ENCODE data around the gene OAS2.
A peak's percentile ranks its signal among the peaks of the same experiment; 100 is the strongest.

Gene OAS2

DNA sequence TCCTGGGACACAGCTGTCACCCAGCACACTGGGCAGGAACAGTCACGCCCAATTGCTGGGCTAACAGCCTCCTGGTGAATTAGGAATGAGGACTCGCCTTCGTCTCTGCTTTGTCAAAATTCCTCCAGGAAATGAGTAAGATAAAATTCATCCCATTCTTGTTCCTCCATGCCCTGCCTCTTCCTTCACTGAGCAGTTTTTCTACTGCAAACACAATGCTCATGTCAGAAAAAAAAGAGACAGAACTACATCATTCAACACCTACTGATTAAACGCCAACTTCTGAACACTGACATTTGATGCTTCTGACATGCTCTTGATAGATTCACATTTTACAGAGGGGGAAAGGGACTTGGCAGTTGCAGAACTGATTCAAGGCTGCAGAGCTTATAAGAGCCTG lies 40.7 kb downstream of the OAS2 start:
- DNase-seq (ENCODE audit: low read depth): no peak

DNA sequence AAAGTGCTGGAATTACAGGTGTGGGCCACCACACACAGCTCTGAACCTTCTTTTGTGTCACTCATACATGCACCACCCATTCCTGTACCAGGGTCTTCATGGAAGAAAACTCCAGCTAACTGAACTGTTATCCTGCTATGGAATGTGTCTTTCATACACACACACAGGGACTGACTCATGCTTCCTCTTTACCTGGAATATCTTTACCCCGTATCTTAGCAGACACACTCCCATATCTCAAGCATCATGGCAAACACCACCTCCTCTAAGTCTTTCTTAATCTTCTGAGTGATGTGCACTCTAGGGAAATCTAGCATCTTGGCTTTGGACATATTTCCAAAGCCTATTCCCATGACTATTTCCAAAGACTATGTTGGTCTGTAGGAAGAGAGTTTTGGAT lies 43.2 kb downstream of the OAS2 start:
- DNase-seq (ENCODE audit: low read depth): no peak

DNA sequence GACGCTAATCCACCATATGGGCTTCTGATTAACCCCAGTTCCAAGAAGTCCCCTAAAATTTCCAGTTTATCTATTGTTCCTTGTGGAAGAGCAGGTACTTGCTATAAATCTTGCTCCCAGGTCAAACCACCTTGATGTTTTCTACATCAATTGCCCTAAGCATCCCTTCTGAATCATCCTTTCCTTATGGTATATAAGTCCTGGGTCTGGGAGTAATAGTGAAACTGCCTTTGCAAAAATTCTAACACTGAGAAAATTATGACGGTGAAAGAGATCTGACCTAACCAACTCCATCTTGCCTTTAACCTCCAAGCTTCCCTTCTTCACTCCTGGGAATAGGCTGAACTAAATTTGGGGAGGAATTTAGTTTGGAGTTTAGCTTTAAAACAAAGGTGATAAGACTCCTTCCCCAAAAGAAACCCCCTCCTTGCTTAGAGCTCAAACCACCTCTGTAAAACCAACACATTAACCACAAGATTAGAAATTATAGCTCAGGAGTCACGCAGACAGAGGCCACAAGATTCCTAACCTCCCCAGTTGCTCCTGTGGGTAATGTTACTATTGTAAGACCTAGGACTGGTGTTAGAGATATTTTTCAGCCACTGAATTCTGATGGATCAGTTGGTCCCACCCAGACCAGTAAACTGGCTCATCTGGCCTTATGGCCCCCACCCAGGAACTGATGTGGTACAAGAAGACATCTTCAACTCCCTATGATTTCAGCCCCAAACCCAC lies 44.4 kb downstream of the OAS2 start:
- no peak for DNase-seq (ENCODE audit: low read depth)

DNA sequence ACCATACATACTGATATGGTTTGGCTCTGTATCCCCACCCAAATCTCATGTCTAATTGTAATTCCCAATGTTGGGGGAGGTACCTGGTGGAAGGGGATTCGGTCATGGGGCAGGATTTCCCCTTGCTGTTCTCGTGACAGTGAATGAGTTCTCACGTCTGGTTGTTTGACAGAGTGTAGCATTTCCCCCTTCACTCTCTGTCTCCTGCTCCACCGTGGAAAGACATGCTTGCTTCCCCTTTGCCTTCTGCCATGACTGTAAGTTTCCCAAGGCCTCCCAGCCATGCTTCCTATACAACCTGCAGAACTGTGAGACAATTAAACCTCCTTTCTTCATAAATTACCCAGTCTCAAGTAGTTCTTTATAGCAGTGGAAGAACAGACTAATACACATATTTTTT lies 49.4 kb downstream of the OAS2 start:
- no peak for DNase-seq (ENCODE audit: low read depth)

DNA sequence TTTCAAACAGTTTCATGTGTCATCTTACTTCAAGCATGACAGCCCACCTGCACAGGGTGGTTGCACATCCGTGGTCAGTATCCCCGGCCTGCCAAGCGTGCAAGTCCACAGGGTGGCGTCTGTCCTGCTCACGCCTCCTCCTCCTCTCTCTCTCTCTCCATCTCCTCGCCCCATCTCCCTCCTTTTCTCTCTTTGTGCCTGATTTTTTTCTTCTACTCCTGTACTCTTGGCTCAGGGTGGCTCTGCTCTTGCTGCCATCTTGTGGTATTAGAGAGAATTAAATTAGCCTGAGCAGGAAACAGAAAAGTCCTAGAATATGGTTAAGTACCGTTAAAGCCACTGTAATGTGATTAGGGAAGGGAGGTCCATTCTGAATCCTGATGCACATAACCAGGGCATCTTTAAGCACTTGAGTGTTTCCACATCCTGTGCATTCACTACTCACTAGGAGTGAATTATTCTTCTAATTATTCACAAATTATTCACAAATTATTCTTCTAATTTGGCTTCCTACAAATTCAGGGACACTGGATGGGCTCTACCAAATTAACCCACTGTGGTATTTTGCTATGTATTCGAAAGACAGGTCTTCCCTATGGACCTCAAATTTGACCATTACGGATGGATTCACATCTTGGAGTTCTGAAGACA lies 52.7 kb downstream of the OAS2 start:
- DNase-seq (ENCODE audit: low read depth): no peak

DNA sequence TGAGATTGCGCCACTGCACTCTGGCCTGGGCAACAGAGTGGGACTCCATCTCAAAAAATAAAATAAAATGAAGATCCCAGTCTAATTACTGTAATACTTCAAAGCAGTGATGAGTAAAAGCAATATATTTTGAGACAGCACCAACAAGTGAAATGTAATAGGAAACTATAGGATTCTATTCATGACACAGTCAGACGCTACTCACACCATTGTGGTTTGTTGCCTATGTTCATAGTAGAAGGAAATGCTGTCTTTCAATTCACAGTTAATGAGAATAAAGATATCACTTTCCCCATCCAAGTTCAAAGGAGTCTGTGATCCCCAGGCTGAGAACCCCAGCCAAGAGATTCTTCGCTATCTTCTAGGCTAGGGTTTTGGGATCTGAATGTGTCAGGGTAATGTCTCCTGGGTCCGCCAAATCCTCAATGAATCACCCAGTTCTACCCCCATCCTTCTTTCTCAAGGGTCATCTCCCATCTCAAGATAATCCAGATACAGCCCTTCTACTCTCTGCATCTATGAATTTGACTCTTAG lies 61.7 kb downstream of the OAS2 start:
- DNase-seq (ENCODE audit: low read depth): no peak

DNA sequence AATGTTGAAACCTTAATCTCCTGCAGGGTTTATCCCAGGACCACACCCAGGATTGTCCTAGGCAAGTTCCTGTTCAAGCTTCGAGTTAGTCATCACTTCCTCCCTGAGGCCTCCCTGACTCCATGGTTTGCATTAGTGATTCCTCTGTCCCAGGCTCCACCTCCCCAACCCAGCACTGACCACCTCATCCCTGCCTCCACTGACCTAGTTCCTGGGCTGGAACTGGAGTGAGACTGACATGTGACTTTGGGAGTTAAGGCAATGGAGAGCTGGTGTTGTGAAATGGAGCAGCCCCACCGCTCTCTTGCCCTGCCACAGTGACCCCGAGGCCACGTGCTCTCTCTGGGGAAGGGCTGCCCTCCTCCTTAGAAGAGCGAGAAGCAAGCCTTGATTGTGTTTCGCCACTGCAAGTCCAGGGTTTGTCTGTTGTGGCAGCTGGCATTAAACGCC lies 62.4 kb downstream of the OAS2 start:
- DNase-seq (ENCODE audit: low read depth): no peak

DNA sequence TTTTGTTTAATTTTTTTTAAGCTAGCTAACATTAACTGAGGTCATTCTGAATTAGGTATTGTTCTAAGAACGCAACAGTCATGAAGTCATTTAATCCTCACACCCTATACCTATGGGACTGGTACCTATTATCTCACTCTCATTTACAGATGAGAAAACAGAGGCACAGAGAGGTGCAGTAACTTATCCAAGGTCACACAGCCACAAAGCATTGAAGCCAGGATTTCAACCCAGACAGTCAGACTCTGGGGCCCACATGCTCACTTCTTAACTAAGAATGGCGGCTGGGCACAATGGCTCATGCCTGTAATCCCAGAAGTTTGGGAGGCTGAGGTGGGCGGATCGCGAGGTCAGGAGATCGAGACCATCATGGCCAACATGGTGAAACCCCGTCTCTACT lies 63.2 kb downstream of the OAS2 start:
- DNase-seq (ENCODE audit: low read depth): no peak

DNA sequence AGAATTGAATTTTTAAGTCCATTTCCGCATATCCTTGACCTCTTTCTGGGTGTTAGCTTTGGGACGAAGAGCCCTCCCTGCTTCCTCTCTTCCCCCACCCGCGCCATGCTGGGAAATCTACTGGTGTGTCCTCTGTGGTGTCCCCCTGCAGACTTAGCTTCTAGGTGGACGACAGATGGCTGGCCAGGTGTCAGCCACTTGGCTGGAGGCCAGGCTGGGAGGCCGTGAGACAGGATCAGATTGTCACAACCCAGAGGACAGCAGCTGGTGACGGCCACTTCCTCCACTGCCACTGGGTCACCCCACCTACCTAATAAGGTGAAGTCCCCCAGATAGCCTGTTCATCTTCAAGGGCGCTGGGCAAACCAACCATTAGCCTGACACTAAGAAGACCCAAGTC lies 64.9 kb downstream of the OAS2 start:
- DNase-seq (ENCODE audit: low read depth): no peak

DNA sequence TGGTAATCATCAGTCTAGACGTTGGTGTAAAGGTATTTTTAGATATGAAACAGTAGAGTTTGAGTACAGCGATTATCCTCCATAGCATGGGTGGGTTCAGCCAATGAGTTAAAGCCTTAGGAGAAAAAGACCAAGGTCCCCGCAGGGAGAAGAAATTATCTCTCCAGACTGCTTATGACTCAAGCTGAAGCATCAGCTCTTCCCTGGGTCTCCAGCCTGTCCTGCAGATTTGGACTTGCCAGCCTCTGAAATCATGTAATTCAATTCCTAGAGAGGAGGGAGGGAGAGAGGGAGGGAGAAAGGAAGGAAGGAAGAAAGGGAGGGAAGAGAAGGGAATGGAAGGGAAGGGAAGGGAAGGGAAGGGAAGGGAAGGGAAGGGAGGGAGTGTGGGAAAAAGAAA lies 66.2 kb downstream of the OAS2 start:
- DNase-seq (ENCODE audit: low read depth): no peak

DNA sequence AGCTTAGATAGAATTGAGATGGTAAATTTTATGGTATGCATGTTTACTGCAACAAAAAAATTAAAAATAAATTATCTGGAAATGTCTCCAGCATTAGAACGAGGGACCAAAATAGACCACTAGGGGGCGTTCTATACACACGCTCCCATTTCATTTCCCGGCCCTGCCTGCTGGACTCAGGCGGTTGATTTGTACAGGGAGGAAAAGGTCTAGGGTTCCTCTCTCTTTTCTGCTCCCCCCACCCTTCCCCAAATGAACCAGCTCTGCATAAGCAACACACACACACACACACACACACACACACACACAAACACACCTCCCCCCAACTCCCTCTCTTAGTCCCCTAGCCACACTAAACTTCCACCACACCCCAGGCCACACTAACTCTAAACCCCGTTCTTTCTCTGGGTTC lies 70.4 kb downstream of the OAS2 start:
- peak; percentile 51 for DNase-seq (ENCODE audit: low read depth)

DNA sequence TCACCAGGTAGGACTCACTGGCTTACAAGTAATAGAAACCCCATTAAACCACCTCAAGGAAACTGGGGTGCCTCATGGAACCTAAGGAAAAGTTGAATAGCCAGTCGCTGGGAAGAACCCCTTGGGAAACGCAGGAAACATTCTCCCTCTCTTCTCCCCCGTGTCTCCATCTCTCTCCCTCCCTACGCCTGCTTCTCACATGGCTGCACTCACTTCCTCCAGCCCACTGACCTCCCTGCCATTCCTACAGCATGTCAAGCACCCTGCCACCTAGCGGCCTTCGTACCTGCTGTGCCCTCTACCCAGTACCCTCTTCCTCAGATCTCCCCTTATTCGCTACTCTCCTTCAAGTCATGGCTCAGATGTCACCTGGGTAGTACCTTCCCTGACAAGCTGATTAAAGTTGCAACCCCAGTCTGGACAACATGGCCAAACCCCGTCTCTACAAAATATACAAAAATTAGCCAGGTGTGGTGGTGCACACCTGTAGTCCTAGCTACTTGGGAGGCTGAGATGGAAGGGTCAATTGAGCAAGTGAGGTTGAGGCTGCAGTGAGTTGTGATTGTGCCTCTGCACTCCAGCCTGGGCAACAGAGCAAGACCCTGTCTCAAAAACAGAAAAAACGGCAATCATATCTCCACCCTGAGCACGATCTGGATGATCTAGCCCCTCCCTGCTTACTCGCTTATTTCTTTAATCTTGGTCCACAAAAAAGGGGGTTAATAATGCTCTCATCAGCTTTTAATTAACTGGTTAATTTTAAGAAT lies 71.8 kb downstream of the OAS2 start:
- no peak for DNase-seq (ENCODE audit: low read depth)

DNA sequence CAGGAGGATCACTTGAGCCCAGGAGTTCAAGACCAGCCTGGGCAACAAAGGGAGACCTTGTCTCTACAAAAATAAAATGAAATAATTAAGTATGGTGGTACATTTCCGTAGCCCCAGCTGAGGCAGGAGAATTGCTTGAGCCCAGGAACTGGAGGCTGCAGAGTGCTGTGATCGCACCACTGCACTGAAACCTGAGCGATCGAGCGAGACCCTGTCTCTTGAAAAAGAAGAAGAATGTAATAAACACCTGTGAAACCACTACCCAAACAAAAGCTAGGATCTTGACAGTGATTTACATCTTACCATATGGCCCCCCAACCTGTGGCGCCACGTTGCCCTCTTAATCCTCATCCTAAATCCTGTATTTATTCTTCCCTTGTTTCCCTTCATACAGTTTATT lies 72.5 kb downstream of the OAS2 start:
- DNase-seq (ENCODE audit: low read depth): no peak

DNA sequence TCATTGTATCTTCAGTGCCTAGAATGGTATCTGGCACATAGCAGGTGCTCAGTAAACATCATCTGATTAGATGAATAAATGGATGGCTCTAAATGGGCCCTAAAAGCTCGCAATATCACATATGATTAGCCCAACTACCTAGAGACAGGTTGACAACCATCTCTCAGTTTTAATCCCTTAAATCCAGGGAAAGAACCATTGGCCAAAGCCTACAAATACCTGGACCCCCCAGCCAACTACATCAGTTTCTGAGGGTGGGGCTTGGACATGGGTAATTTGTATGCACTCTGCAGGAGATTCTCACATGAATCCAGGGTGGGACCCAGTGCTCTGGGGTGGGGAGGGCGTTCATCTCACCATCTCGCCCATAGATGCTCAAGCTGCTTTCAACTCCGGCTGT lies 73.4 kb downstream of the OAS2 start:
- DNase-seq (ENCODE audit: low read depth): no peak

DNA sequence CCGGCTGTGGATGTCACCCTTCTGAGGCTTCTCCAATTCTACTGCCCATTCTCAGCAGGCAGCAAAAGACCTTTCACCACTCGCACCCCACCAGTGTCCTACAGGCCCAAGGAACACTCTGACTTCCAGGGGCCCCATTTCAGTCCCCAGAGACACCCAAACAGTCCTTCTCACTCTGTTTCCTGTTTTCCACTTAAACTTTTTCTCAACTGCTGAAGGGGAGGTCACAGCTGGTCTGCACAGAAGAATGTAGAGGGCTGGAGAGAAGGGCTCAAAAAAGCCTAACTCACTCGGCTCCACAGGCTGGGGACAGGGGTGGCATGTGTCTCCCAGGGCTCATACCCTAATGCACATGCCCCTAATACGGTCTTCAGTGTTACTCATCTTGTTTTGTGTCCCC lies 74.0 kb downstream of the OAS2 start:
- DNase-seq (ENCODE audit: low read depth): no peak

DNA sequence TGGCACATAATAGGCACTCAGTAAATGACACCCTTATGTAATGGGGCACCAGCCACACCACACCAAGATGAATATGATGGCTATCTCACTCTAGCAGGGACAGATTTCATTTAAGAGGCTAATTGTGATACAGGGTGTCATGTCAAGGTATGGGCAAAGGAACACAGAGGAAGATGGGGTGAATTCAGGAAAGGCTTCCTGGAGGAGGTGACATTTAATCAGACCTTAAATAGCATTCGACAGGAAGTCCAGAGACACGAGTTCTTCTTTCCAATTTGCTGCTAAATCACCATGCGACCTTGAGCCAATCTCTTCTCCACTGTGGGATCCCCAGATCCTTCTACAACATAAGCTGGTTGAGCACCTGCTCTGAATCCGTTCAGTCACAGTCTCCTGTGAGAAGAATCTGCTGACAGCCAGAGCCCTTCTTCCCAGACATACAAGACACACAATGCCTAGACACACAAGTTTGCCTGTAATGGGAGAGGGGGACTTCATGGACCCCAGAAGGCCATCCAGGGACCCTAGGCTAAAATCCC lies 76.7 kb downstream of the OAS2 start:
- DNase-seq (ENCODE audit: low read depth): no peak

DNA sequence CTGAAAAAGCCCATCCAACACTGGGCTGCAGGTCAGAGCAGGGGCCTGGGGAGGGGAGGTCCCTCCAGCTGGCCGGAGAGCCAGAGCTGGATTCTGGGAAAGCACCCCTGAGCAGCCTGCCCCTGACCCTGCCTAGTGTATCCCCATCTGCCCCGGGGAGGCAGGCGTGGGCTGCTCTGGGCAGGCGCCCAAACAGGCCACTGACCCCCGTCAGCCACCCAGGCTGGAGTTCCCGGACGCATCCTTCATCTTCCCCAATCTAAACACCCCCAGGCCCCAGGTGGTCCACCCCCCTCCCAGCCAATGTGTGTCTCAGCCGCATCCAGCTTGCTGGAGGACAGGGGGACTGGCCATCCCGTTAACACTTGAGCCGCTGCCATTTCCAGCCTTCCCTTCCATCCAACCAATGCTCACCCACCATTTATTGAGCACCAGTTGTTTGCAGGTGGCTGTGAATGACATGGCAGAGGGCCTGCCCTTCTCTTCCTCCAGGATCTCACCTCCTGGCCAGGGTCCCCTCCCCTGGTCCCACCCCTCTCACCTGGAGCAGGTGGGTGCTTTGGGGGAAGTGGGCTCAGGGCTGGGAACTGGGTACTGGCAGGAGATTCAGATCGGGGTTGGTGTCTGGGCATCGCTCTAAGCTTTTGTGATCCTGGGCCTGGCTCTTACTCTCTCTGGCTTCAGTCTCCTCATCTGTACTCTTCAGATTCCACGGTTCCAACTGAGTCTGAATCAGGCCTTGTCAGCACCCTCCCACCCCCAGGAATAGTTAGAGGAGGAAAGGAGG lies 77.5 kb downstream of the OAS2 start:
- no peak for DNase-seq (ENCODE audit: low read depth)

DNA sequence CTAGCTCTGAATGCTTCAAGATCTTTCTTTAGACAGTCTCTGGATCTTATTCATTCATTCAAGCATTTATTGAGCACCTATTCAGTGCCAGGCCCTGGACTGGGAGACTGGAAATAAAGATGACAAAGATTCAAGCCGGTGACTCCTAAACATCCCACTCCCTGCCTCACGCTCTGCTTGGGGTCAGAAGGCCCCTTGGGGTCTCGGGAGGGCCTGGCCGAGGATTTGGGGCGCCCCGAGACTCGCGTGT lies 78.0 kb downstream of the OAS2 start:
- DNase-seq (ENCODE audit: low read depth): no peak

DNA sequence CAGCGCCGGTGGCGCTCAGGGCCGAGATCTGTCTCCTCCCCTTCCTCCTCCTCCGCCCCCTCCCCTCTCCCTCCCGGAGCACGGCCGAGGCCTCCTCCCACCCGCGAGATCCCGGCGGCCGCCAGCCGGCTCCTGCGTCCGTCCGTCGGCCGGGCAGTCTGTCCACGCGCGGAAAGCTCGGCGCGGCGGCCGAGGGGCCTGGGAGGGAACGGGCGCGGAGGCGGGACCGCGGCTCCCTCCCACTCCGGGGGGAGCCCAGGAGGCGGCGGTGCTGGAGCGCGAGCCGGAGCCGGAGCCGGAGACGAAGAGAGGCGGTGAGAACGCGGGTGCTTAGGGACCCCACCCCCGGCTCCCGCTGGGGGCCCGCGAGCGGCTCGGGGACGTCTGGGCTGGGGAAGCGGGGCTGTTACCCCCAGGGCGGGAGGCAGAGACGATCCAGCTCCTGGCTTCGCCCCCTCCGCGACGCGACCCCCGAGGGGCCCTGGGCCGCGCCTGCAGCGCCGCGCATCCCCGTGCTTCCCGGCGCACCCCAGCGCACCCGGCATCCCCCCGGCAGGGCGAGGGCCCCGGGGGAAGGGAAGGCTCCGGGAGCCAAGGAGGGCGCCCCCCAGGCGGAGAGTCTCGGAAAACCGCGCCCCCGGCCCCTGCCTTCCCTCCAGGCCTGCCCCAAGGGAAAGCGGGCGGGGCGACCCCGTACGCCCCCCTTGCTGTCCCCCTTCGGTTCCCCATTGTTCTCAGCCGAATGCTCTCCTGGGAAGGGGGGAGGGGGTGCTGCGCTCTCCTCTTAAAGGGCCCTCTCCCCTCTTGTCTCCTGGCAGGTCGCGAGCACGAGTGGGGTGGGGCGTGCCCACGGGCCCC lies 78.5 kb downstream of the OAS2 start, which contains the start of gene DTX1:
DTX1 (plus strand) TSS at position 100 of the 858 bp plus-strand sequence. CDS start 1,463 bp downstream, outside the sequence.
- DNase-seq (ENCODE audit: low read depth): peak; percentile 8

DNA sequence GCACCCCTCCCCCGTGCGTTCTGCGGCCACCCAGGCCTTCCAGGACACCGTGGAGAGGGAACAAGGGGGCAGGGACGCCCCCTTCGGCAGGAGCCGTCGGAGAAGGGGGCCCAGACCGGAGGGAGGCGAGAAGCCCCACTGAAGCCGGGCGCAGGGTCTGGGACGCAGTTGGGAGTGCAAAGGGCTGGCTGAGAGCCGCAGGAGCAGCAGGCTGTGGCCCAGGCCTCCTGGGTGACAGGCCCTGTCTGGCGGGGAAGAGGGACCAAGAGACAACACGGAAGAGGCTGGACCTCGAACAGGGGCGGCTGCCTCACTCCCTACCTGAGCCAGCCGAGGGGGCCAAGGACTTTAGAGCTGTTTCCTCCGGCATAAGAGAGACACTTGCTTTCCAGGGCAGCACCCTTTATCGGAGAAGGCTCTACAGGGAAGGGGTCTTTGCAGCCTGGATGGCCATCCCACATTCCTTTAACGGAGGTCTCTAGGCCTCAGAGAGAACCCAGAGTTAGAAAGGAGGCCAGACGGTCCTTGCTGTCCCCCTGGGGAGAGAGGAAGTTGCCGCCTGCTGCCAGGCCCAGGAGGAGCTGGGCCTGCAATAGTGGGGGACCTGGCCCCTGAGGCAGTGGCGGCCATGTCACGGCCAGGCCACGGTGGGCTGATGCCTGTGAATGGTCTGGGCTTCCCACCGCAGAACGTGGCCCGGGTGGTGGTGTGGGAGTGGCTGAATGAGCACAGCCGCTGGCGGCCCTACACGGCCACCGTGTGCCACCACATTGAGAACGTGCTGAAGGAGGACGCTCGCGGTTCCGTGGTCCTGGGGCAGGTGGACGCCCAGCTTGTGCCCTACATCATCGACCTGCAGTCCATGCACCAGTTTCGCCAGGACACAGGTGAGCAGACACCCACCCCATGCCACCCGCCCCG lies 79.5 kb downstream of the OAS2 start:
- DNase-seq (ENCODE audit: low read depth): no peak

All from stimulated activated CD8-positive, alpha-beta memory T cell treated with anti-CD3 and anti-CD28 coated beads, Interleukin-12 subunit alpha, Interleukin-12 subunit beta, amount 100 ng/mL, for 1 hour (primary cell).